ENCODE results near the gene SDHB. TPM values are rescaled to one million over a fixed set of nuclear protein-coding genes. Genes with fewer than 3 reads are reported as not detected.

SDHB gene
- total RNA-seq, 1 donor from 2014 or later = 47.2 TPM

DNA sequence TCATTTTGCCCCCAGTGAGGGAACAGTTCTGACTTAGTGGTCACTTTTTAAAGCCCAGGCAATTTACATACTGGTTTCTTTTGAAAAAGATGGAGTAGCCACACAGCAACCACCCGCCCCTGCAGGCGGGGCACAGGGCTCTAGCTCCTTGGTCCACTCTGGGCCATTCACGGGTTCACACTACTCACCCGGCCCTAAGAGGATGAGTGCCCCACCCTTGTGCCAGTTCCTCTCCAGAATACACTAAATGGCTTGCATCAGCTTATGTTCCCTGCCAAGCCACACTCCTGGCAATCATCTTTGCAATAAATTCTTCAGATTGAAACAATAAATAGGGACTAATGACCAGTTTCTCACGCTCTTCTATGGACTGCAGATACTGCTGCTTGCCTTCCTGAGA is 26.4 kb downstream of the SDHB start:
- Mint-ChIP-seq H3K27ac (ENCODE audit: unreplicated experiment) (no peak overlapping the region), H3K4me1 (no peaks in the 10 kb centered on the region), H3K4me3 (no peak overlapping the region), H3K9me3 (no peaks in the 10 kb centered on the region), H3K27me3 (ENCODE audit: low read depth) (no peaks in the 10 kb centered on the region), H3K36me3 (ENCODE audit: low read depth) (peaks cover 5% of the 10 kb centered on the region)
- no peak for TF ChIP-seq CTCF (conservative IDR thresholded peaks at IDR 0.05)
- DNase-seq (ENCODE audit: low read depth, low spot score) = no peak

GRCh38 chr1:17024721-17025120 is 29.1 kb downstream of the SDHB start:
- no peak for DNase-seq (ENCODE audit: low read depth, low spot score)
- Mint-ChIP-seq H3K9me3 (no peaks in the 10 kb centered on the region), H3K27me3 (ENCODE audit: low read depth) (no peaks in the 10 kb centered on the region), H3K4me3 (no peak overlapping the region), H3K4me1 (no peaks in the 10 kb centered on the region), H3K36me3 (ENCODE audit: low read depth) (peaks cover 7% of the 10 kb centered on the region), H3K27ac (ENCODE audit: unreplicated experiment) (no peak overlapping the region)
- TF ChIP-seq CTCF (conservative IDR thresholded peaks at IDR 0.05) = no peak

DNA sequence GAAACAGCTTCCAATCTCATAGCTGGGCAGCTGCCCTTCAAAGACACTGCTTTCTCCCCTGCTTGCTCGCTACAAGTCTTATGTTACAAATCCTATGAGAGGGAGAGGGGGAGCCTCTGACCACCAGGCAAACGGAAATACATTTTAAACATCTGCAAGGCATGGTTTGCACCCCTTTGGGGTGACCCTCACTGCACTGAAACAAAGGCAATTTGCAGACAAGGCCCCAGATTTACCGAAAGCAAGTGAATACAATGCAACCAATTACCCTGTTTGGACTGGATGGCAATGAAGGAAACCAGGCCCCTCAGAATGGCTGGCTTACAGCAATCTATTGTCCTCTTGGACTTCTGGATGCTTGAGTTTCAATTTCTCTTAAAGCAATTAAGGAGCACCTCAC is 30.3 kb downstream of the SDHB start:
- H3K27me3 Mint-ChIP-seq (ENCODE audit: low read depth) = no peaks in the 10 kb centered on the region
- H3K4me1 Mint-ChIP-seq = no peaks in the 10 kb centered on the region
- no peak for DNase-seq (ENCODE audit: low read depth, low spot score)
- no peak overlapping the region for H3K27ac Mint-ChIP-seq (ENCODE audit: unreplicated experiment)
- no peaks in the 10 kb centered on the region for H3K9me3 Mint-ChIP-seq
- TF ChIP-seq CTCF (conservative IDR thresholded peaks at IDR 0.05) = no peak
- H3K4me3 Mint-ChIP-seq = no peak overlapping the region
- H3K36me3 Mint-ChIP-seq (ENCODE audit: low read depth) = peaks cover 7% of the 10 kb centered on the region

DNA sequence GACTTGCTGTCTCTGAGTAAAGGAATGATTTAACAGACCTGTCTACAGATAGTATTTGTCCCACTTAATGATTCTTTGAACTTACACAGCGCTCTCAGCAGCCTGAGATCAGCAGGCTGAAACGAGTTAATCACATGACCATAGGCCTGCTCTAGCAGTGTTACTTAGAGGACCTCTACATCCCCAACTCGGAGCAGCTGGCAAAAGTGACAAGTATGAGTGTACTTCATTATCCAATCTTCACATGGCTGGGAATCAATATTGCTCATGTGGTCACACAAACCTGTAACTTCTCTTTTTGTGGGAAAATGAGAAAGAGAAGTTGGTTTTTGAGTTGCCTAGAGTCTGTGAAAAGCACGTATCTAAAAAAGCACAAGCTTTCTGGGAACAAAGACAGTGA is 30.7 kb downstream of the SDHB start:
- Mint-ChIP-seq H3K4me1 (no peaks in the 10 kb centered on the region), H3K36me3 (ENCODE audit: low read depth) (peaks cover 7% of the 10 kb centered on the region), H3K27ac (ENCODE audit: unreplicated experiment) (no peak overlapping the region), H3K4me3 (no peak overlapping the region), H3K27me3 (ENCODE audit: low read depth) (no peaks in the 10 kb centered on the region), H3K9me3 (no peaks in the 10 kb centered on the region)
- TF ChIP-seq CTCF (conservative IDR thresholded peaks at IDR 0.05) = no peak
- DNase-seq (ENCODE audit: low read depth, low spot score) = no peak

DNA sequence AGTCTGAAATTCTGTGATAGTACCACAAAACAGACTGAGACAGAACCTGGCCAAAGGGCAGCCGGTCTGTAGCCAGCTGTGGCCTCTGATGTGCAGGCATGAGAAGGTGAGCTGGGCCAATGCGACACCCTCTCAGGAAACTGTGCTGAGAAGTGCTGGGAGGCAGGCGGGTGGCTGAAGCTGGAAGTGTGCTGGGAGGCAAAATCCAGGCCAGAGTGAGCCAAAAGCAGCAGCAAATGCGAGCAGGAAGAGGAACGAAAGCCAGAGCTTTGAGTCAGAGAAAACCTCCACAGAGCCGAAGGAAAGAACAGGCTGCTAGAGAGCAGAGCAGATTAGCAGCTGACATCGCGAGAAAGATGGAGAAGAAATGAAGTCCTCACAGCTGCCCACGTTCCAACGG is 31.9 kb downstream of the SDHB start:
- H3K4me1 Mint-ChIP-seq = no peaks in the 10 kb centered on the region
- DNase-seq (ENCODE audit: low read depth, low spot score) = no peak
- H3K9me3 Mint-ChIP-seq = no peaks in the 10 kb centered on the region
- peaks cover 2% of the 10 kb centered on the region for H3K36me3 Mint-ChIP-seq (ENCODE audit: low read depth)
- TF ChIP-seq CTCF (conservative IDR thresholded peaks at IDR 0.05) = no peak
- H3K27me3 Mint-ChIP-seq (ENCODE audit: low read depth) = no peaks in the 10 kb centered on the region
- no peak overlapping the region for H3K27ac Mint-ChIP-seq (ENCODE audit: unreplicated experiment)
- no peak overlapping the region for H3K4me3 Mint-ChIP-seq

DNA sequence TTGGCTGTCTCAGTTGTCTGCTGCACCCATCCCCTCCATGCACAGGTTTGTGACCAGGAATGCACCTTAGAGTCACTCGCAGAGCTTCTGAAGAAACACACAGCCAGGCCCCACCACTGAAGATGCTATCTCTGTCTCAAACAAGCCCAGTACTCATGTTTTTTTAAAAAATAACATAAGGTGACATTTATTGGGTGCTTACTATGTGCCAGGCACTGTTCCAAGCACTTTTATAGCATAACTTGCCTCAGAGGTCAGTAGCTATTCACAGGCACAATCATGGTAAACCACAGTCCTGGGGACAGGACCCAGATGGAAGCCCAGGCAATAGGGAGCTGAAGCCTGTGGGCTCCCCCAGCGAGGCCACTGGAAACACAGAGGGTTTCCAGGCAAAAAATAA is 33.3 kb downstream of the SDHB start:
- Mint-ChIP-seq H3K4me1 (peaks cover 8% of the 10 kb centered on the region), H3K27ac (ENCODE audit: unreplicated experiment) (no peak overlapping the region), H3K36me3 (ENCODE audit: low read depth) (peaks cover 5% of the 10 kb centered on the region), H3K9me3 (no peaks in the 10 kb centered on the region), H3K4me3 (no peak overlapping the region), H3K27me3 (ENCODE audit: low read depth) (no peaks in the 10 kb centered on the region)
- no peak for TF ChIP-seq CTCF (conservative IDR thresholded peaks at IDR 0.05)
- DNase-seq (ENCODE audit: low read depth, low spot score) = no peak

All from neural crest cell (in vitro differentiated cells).